SK-N-SH (cell line): ENCODE results near the gene COBL. TPM values are rescaled to one million over a fixed set of nuclear protein-coding genes. Genes with fewer than 3 reads are reported as not detected.

Source experiments
- CTCF ChIA-PET: fragments of 300-600, 350-600 bp; formaldehyde crosslinking; extraction: SDS; loops from one replicate; lab custom pipeline; 2021; lab: Yijun Ruan, JAX
- POLR2A ChIA-PET: fragments of 350-600 bp; sonication (Branson Sonifier 250); formaldehyde crosslinking; extraction: SDS; loops from one replicate; lab custom pipeline; 2020; ENCODE audit warnings: antibody characterized with exemption, inconsistent platforms; lab: Yijun Ruan, JAX
- DNase-seq: peaks from one replicate; pipeline ENCODE4 v3.0.0; 2012
- H2AFZ ChIP-seq: fragments of 200-600 bp; sonication (generic); 2 replicates; pipeline ENCODE4 v1.8.1; 2016; ENCODE audit warnings: antibody characterized with exemption, mild to moderate bottlenecking, low read depth
- H3F3A ChIP-seq: fragments of 200-600 bp; sonication (generic); replicated peaks from 2 replicates; pipeline ENCODE3; 2016; ENCODE audit warnings: antibody characterized with exemption, mild to moderate bottlenecking; ENCODE audit not compliant: insufficient read depth
- H3K27ac ChIP-seq, 2 experiments: fragments of 200-500 bp in 1 of 2; fragments of 200-600 bp in 1 of 2; sonication (Bioruptor generic) in 1 of 2; sonication (generic), shearing (Covaris generic) in 1 of 2; 2 replicates each; pipeline versions ENCODE4 v1.5.1 to v1.6.1; 2014 to 2016; ENCODE audit warnings: low read depth in 2 of 2, inconsistent platforms in 1 of 2, low read length in 1 of 2, mild to moderate bottlenecking in 1 of 2, mixed read lengths in 1 of 2
- H3K27me3 ChIP-seq: fragments of 200-600 bp; sonication (generic), shearing (Covaris generic); 2 replicates; pipeline ENCODE4 v1.6.1; 2016; ENCODE audit warnings: mixed run types; ENCODE audit not compliant: insufficient read depth
- H3K36me3 ChIP-seq, 2 experiments: fragments of 200-500 bp in 1 of 2; fragments of 200-600 bp in 1 of 2; sonication (Bioruptor generic) in 1 of 2; sonication (generic) in 1 of 2; replicated peaks in 1 of 2; 2 replicates each; pipeline versions ENCODE3 to v1.5.1; 2014 to 2016; ENCODE audit warnings: low read length in 1 of 2, mild to moderate bottlenecking in 1 of 2; ENCODE audit not compliant: insufficient read depth in 2 of 2, control insufficient read depth in 1 of 2
- H3K4me1 ChIP-seq, 2 experiments: fragments of 200-500 bp in 1 of 2; fragments of 200-600 bp in 1 of 2; sonication (Bioruptor generic) in 1 of 2; sonication (generic), shearing (Covaris generic) in 1 of 2; 2 replicates each; pipeline versions ENCODE4 v1.5.1 to v1.6.1; 2014 to 2016; ENCODE audit warnings: low read depth in 1 of 2, low read length in 1 of 2, mixed run types in 1 of 2; ENCODE audit not compliant: insufficient read depth in 2 of 2, control insufficient read depth in 1 of 2
- H3K4me2 ChIP-seq: fragments of 200-600 bp; sonication (generic), shearing (Covaris generic); 2 replicates; pipeline ENCODE4 v1.6.1; 2017; ENCODE audit warnings: mixed run types
- H3K4me3 ChIP-seq, 2 experiments: fragments of 200-500 bp in 1 of 2; fragments of 200-600 bp in 1 of 2; sonication (Bioruptor generic) in 1 of 2; sonication (generic), shearing (Covaris generic) in 1 of 2; 2 replicates each; pipeline versions ENCODE4 v1.5.1 to v1.8.1; 2014 to 2016; ENCODE audit warnings: low read depth in 2 of 2, inconsistent platforms in 1 of 2, low read length in 1 of 2, mild to moderate bottlenecking in 1 of 2, mixed read lengths in 1 of 2, moderate library complexity in 1 of 2
- H3K79me2 ChIP-seq: fragments of 200-600 bp; sonication (generic); 2 replicates; pipeline ENCODE4 v1.8.1; 2017; ENCODE audit warnings: mild to moderate bottlenecking; ENCODE audit not compliant: insufficient read depth
- H3K9ac ChIP-seq: fragments of 200-600 bp; sonication (generic); 2 replicates; pipeline ENCODE4 v1.6.1; 2017; ENCODE audit warnings: mixed run types
- H3K9me2 ChIP-seq: fragments of 200-600 bp; sonication (generic); 2 replicates; pipeline ENCODE4 v1.6.1; 2017; ENCODE audit warnings: mixed run types
- H3K9me3 ChIP-seq: fragments of 200-600 bp; sonication (generic); 2 replicates; pipeline ENCODE4 v1.6.1; 2017; ENCODE audit warnings: mixed run types, mild to moderate bottlenecking, moderate library complexity
- H4K20me1 ChIP-seq: fragments of 200-600 bp; sonication (generic); 2 replicates; pipeline ENCODE4 v1.6.1; 2017; ENCODE audit warnings: mild to moderate bottlenecking, mixed run types; ENCODE audit not compliant: insufficient read depth
- CTCF ChIP-seq: fragments of 200-600 bp; sonication (generic); IDR thresholded peaks from 2 replicates; pipeline ENCODE4 v1.6.1; 2017; ENCODE audit warnings: antibody characterized with exemption, mild to moderate bottlenecking, moderate library complexity
- ELF1 ChIP-seq: IDR thresholded peaks from 2 replicates; pipeline ENCODE4 v1.4.0; 2012
- EP300 ChIP-seq, 2 experiments: IDR thresholded peaks; 2 replicates each; pipeline versions ENCODE4 v1.4.0 to v1.6.1; 2012; ENCODE audit warnings: borderline replicate concordance in 1 of 2, low read depth in 1 of 2, low read length in 1 of 2
- FOXJ3 ChIP-seq: sonication (generic); formaldehyde crosslinking; IDR thresholded peaks from 2 replicates; pipeline ENCODE4 v1.5.1; 2020; ENCODE audit warnings: mild to moderate bottlenecking, missing genetic modification reagents
- GABPA ChIP-seq: IDR thresholded peaks from 2 replicates; pipeline ENCODE4 v1.4.0; 2012; ENCODE audit warnings: low read depth, mild to moderate bottlenecking
- GATA2 ChIP-seq: sonication (generic); formaldehyde crosslinking; IDR thresholded peaks from 2 replicates; pipeline ENCODE4 v1.5.0; 2020; ENCODE audit warnings: mild to moderate bottlenecking, missing genetic modification reagents
- MAX ChIP-seq: IDR thresholded peaks from 2 replicates; pipeline ENCODE4 v1.4.0; 2012; ENCODE audit warnings: low read depth
- MEF2A ChIP-seq: IDR thresholded peaks from 2 replicates; pipeline ENCODE4 v1.4.0; 2012; ENCODE audit warnings: low read depth, borderline replicate concordance
- POLR2AphosphoS5 ChIP-seq: IDR thresholded peaks from 2 replicates; pipeline ENCODE4 v1.6.1; 2012; ENCODE audit warnings: low read depth, low read length
- RAD21 ChIP-seq: IDR thresholded peaks from 2 replicates; pipeline ENCODE4 v1.6.1; 2012; ENCODE audit warnings: mild to moderate bottlenecking, low read length
- REST ChIP-seq: IDR thresholded peaks from 2 replicates; pipeline ENCODE4 v1.6.1; 2012; ENCODE audit warnings: mild to moderate bottlenecking, low read depth, low read length, moderate library complexity
- SMC3 ChIP-seq: IDR thresholded peaks from 2 replicates; pipeline ENCODE4 v1.6.1; 2012; ENCODE audit warnings: low read depth, low read length, improper control_type of control experiment
- TAF1 ChIP-seq: IDR thresholded peaks from 2 replicates; pipeline ENCODE4 v1.6.1; 2012; ENCODE audit warnings: low read depth, mild to moderate bottlenecking, low read length, moderate library complexity, borderline replicate concordance
- TEAD4 ChIP-seq: IDR thresholded peaks from 2 replicates; pipeline ENCODE4 v1.4.0; 2012; ENCODE audit warnings: mild to moderate bottlenecking, borderline replicate concordance; ENCODE audit not compliant: insufficient read depth
- YY1 ChIP-seq: IDR thresholded peaks from 2 replicates; pipeline ENCODE4 v1.4.0; 2012; ENCODE audit warnings: low read depth, mild to moderate bottlenecking
- WGBS: methylation state at CpG from one replicate; pipeline ENCODE4 v1.1.6; 2017; ENCODE audit warnings: low lambda C conversion rate; 5-methylcytosine and 5-hydroxymethylcytosine counted together
- polyA plus RNA-seq, 3 experiments: library from polyadenylated mRNA; depleted of rRNA; stranded (reverse); fragments of >200 nt; gene quantifications; 2 replicates each; pipeline ENCODE4 v1.2.3, GENCODE V29; 2012
- TF ChIP-seq, protein P1 (sequence below): IDR thresholded peaks from 2 replicates; pipeline ENCODE4 v1.4.0; 2012; ENCODE audit warnings: low read depth, borderline replicate concordance
- TF ChIP-seq, protein P2 (sequence below): IDR thresholded peaks from 2 replicates; pipeline ENCODE4 v1.4.0; 2012; ENCODE audit warnings: low read depth, borderline replicate concordance

Gene COBL
- polyA plus RNA-seq, 1 of the 3 experiments (the other 2 are of a cell fraction): under 0.01 TPM

GRCh38 chr7:51121036-51121790 lies 195.4 kb downstream of the COBL start:
- TF ChIP-seq GABPA (no peak), EP300 (IDR thresholded peaks at IDR 0.05; ENCODE audit: borderline replicate concordance in 1 of 2, low read depth in 1 of 2, low read length in 1 of 2) (no peak), CTCF (no peak), RAD21 (no peak), SMC3 (no peak), TEAD4 (no peak), FOXJ3 (no peak), MEF2A (no peak), GATA2 (CRISPR knock-in tag) (no peak), ELF1 (no peak), YY1 (no peak), MAX (no peak), POLR2AphosphoS5 (no peak), TAF1 (no peak), REST (no peak)
- TF ChIP-seq, protein P1, sequence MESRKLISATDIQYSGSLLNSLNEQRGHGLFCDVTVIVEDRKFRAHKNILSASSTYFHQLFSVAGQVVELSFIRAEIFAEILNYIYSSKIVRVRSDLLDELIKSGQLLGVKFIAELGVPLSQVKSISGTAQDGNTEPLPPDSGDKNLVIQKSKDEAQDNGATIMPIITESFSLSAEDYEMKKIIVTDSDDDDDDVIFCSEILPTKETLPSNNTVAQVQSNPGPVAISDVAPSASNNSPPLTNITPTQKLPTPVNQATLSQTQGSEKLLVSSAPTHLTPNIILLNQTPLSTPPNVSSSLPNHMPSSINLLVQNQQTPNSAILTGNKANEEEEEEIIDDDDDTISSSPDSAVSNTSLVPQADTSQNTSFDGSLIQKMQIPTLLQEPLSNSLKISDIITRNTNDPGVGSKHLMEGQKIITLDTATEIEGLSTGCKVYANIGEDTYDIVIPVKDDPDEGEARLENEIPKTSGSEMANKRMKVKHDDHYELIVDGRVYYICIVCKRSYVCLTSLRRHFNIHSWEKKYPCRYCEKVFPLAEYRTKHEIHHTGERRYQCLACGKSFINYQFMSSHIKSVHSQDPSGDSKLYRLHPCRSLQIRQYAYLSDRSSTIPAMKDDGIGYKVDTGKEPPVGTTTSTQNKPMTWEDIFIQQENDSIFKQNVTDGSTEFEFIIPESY: no peak
- TF ChIP-seq, protein P2, sequence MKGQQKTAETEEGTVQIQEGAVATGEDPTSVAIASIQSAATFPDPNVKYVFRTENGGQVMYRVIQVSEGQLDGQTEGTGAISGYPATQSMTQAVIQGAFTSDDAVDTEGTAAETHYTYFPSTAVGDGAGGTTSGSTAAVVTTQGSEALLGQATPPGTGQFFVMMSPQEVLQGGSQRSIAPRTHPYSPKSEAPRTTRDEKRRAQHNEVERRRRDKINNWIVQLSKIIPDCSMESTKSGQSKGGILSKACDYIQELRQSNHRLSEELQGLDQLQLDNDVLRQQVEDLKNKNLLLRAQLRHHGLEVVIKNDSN: no peak
- H2AFZ ChIP-seq: no peak overlapping the region
- DNase-seq: no peak
- no peaks in the 10 kb centered on the region for H3K9me3 ChIP-seq
- H3F3A ChIP-seq: peaks cover 7% of the 10 kb centered on the region
- no peak overlapping the region for H3K4me2 ChIP-seq
- H3K27me3 ChIP-seq: 0 out of 2 replicates have a peak, but pooled peaks cover 10% of the 10 kb centered on the region
- no peaks in the 10 kb centered on the region for H3K9me2 ChIP-seq
- 29% methylated on average over 5 of the region's 5 CpGs for WGBS
- CTCF ChIA-PET: interaction anchor here (0.6 to 1.1 kb wide), 2 partner anchors 21 to 246 kb away, joined by 3 read pairs; no protein-coding TSS in a partner anchor
- POLR2A ChIA-PET: no interaction called here
- no peaks in the 10 kb centered on the region for H4K20me1 ChIP-seq
- no peaks in the 10 kb centered on the region for H3K36me3 ChIP-seq
- no peaks in the 10 kb centered on the region for H3K79me2 ChIP-seq
- H3K27ac ChIP-seq: no peak overlapping the region
- no peaks in the 10 kb centered on the region for H3K4me1 ChIP-seq
- no peak overlapping the region for H3K4me3 ChIP-seq
- H3K9ac ChIP-seq: no peak overlapping the region
